TTC549 (cell line): Measurements from ENCODE around the gene NR1H2.

ENCODE experiments used
- FAIRE-seq: peaks from 2 replicates; lab custom pipeline; 2012; peaks lifted over from hg19 to GRCh38; lab: Jason Lieb, UNC

NR1H2 gene

DNA sequence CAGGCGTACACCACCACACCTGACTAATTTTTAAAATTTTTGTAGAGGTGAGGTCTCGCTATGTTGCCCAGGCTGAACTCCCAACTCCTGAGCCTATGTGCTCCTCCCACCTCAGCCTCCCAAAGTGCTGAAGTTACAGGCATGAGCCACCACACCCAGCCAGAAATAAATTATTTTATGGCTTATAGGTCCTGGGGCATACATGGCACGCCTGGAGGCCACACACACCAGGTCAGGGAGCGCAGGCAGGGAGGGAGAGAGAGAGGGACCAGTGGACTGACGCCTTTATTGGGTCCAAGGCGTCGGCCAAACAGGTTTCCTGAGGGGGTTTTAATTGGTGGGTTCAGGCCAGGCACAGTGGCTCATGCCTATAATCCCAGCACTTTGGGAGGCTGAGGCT lies 49.3 kb downstream of the NR1H2 start:
- FAIRE-seq = no peak

DNA sequence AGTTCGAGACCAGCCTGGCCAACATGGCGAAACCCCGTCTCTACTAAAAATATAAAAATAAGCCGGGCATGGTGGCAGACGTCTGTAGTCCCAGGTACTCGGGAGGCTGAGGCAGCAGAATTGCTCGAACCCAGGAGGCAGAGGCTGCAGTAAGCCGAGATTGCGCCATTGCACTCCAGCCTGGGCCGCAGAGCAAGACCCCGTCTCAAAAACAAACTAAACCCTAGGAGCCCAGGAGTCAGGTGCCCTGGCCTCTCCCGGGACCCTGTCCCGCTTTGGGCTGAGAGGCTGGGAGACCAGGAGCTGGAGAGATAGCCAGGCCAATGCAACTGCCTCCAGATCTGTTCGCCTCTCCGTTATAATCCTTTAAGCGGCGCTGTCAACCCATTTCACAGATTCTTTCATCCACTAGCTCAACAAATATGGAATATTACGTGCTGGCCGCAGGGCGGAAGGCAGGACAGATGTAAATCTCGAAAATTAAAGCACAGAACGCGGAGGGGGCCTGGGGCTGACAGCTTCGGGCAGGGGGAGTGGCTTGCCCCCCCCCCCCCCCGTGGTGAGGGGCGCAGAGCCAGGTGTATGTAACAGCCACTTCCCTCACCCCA lies 51.2 kb downstream of the NR1H2 start:
- FAIRE-seq = no peak

DNA sequence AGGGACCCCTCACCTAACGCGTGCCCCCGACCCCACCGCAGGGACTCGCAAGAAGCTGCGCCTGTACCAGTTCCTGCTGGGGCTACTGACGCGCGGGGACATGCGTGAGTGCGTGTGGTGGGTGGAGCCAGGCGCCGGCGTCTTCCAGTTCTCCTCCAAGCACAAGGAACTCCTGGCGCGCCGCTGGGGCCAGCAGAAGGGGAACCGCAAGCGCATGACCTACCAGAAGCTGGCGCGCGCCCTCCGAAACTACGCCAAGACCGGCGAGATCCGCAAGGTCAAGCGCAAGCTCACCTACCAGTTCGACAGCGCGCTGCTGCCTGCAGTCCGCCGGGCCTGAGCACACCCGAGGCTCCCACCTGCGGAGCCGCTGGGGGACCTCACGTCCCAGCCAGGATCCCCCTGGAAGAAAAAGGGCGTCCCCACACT lies 51.8 kb downstream of the NR1H2 start:
- FAIRE-seq = no peak

GRCh38 chr19:50428772-50429463 lies 52.7 kb downstream of the NR1H2 start:
- FAIRE-seq = no peak

DNA sequence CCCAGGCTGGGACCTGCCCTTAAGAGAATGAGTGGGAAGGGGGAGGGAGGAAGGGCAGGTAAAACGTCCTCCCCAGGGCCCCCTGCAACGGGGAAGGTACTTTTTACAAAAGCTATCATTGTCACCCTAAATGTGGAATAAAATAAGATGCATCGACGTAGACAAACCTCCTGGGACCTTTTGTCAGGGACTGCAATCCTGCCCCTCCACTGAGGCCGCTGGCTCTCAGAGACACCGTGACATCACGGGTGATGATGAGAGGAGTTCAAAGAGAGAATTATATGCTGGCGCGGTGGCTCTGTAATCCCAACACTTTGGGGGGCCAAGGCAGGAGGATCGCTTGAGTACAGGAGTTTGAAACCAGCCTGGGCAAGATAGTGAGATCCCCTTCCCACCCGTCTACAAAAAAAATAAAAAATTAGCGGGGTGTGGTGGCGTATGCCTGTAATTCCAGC lies 54.7 kb downstream of the NR1H2 start:
- FAIRE-seq = no peak

DNA sequence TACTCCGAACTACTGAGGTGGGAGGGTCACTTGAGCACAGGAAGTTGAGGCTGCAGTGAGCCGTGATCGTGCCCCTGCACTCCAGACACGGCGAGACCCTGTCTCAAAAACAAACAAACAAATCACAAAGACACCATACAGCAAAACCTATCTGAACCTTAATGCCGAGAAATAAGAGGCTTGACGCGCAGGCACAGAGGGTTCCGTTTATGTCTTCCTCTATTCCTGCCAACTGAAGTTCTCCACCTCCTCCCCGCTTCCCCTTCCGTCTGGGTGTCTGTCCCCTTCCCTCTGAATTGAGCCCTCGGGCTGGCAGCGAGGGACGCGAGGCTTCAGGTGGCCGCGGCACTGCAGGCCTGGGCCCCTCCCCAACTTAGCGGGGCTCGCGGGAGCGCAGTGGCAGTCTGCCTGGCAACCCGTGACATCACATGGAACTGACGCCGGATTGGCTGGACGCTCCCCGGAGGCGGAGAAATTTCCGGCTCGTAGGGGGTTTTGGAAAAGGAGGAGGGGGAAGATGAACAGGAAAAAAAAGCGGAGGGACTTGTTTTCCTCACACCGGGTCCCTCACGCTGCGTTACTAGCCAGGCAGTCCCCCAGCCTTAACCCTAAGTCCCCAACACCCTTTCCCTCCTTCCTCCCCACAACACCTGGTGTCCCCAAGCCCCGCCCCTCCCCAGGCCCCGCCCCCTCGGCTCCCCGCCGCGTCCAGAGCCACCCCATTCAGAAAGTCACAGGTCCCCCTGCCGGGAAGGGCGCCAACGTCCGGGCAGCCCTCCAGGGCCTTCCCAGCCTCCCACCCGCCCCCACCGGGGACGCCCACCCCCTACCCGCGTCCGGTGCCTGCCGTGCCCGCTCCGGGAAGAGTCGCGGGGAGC lies 55.3 kb downstream of the NR1H2 start:
- FAIRE-seq = no peak

DNA sequence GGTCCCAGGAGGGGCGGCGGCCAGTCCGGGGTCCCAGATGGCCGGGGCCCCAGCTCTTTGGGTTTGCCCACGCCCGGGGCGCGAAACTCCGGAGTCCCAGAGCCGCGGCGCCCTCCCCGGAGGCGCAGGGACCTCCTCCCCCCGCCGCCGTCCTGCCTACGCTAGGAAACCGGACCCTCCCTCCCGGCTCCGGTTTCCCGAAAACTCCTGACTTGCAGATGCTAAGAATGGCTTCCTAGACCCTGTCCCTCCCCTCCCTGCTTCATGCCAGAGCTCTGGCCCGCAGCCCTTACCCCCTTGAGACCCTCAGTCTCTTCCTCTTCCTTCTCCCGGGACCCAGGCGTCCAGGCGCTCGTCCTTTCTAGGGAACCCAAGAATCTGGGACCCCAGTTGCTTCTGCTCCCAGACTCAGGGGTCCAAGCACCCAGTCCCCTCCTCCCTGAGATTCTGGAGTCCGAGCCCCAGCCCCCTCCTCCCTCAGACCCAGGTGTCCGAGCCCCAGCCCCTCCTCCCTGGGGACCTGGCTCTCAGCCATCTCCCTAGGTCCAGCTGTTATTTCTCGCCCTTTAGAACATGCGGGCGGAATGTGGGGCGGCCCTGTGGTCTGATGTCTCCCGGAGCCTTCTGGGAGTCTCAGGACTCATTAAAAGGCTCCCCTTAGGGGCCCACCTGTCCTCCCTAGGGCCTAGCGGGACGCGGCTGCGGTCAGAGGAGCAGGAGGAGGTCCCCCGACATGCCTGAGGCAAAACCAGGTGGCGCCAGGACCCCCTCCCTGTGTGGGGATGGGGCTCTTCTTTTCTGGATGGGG lies 56.2 kb downstream of the NR1H2 start, which contains the start of gene MYBPC2:
TSS of gene MYBPC2 (plus strand) at position 672 of the 808 bp plus-strand sequence. CDS start at position 734, 62 bp downstream.
- no peak for FAIRE-seq
